ENCODE measurements around the gene PSMB1. TPM values are rescaled to one million over a fixed set of nuclear protein-coding genes. Genes with fewer than 3 reads are reported as not detected.

The PSMB1 gene
- total RNA-seq, 4 donors from 2014 or later: 227 to 320 (median 275) TPM

DNA sequence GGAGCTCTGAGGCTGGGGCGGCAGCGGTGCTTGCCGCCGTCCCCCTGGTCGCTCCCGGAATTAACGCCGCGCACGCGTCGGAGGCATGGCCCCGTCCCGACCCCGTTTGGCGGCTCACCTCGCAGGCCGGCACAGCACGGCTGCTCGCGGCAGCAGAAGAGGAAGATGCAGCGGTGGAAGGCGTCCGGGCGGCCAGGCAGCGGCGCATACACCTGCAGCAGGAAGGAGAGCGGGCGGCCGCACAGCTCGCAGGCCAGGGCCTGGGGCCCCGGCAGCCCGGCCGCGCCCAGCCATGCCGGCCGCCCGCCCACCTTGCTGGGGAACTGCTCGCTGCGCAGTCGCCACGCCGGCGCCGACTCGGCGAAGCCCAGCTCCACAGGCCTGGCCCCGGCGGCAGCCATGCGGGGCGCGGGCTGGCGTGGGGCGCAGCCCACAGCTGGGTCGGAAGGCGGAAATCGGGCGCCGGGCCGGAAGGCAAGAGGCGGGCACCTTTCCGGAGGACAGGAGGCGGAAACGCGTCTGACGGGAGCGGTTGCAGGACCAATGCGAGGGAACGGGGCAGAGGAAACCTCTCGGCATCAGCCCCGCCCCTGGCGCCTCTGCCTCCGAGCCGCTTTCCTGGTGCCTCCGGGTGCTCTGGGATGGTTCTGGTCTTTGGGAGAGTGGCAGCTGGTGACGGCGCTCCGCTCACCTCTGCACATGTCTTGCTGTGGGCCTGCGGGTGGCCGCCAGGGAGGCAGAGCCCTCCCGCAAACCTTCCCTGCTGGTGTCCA lies 31.3 kb upstream of the PSMB1 start, which contains the start of gene PDCD2:
TSS of gene PDCD2 (minus strand) at position 457 of the 773 bp plus-strand sequence. CDS start at position 401, 56 bp downstream.
- H3K9me3 ChIP-seq: no peaks in the 10 kb centered on the region
- WGBS, 2 donors: 0% methylated on average over 14 to 24 of the region's 81 CpGs
- intact Hi-C loops (cut with DNase I): no loop called here
- peaks cover 10 to 17% of the 10 kb centered on the region in 2 donors for H3K36me3 ChIP-seq
- TF ChIP-seq, protein P1, sequence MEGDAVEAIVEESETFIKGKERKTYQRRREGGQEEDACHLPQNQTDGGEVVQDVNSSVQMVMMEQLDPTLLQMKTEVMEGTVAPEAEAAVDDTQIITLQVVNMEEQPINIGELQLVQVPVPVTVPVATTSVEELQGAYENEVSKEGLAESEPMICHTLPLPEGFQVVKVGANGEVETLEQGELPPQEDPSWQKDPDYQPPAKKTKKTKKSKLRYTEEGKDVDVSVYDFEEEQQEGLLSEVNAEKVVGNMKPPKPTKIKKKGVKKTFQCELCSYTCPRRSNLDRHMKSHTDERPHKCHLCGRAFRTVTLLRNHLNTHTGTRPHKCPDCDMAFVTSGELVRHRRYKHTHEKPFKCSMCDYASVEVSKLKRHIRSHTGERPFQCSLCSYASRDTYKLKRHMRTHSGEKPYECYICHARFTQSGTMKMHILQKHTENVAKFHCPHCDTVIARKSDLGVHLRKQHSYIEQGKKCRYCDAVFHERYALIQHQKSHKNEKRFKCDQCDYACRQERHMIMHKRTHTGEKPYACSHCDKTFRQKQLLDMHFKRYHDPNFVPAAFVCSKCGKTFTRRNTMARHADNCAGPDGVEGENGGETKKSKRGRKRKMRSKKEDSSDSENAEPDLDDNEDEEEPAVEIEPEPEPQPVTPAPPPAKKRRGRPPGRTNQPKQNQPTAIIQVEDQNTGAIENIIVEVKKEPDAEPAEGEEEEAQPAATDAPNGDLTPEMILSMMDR (IDR thresholded peaks at IDR 0.05): peak in 1 of 6 experiments; percentile 1
- TF ChIP-seq POLR2A (IDR thresholded peaks at IDR 0.05): peak in 1 of 2 donors; percentile 80
- H3K4me3 ChIP-seq (replicated peaks in 1 of 3): peak within 1 kb of the TSS; percentile 51 to 95 (median 84)
- peak within 1 kb of the TSS; percentile 54 to 82 (median 66) for H3K27ac ChIP-seq
- no peaks in the 10 kb centered on the region for H3K27me3 ChIP-seq
- peak; percentile 93 to 95 for DNase-seq
- H3K4me1 ChIP-seq: peaks cover 5 to 16% of the 10 kb centered on the region in 2 donors

DNA sequence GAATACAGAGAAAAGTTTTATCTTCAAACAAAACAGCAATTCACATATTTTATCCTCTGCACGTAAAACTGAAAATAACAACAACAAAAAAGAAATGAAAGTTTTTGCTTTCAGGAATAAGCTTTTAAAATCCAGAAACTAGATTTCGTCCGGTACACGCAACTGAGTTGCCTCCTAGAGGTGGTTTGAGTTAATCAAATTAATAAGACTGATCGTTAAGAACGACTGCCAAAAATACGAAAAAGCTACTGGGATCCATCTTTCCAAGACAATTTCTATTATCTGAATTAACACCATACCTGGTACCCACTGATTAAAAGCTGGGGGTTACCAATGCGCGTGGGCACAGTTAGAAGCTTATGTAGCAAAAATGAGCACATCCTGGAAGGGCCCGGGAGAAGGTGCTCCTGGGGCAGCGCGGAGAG lies 30.7 kb upstream of the PSMB1 start:
- intact Hi-C loops (cut with DNase I): no loop called here
- no peak for DNase-seq
- H3K4me1 ChIP-seq: peaks cover 5 to 16% of the 10 kb centered on the region in 2 donors

DNA sequence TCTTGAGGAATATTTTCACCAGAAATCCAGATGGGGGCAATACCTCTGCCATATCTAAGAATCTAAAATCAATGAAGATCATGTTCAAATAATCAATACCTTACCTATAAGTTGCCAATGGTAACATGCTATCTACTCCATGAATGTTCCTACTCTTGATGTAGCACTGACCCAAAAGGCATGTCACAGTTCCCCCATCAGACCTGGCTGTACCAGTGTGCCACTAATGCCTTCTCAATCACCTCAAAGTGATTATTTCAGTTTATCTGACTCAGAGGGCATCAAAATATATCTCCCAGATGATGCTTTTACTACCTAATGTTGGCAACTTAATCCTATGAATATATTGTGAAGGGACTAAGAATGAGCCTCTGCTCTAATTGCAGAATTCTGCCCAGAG lies 25.8 kb upstream of the PSMB1 start:
- Histone ChIP-seq H3K4me1 (peaks cover 5 to 8% of the 10 kb centered on the region in 2 donors), H3K27me3 (no peaks in the 10 kb centered on the region), H3K27ac (no peak overlapping the region), H3K36me3 (peaks cover 11 to 33% of the 10 kb centered on the region in 2 donors), H3K9me3 (no peaks in the 10 kb centered on the region), H3K4me3 (replicated peaks in 1 of 3) (no peak overlapping the region)
- DNase-seq: no peak
- no peak for TF ChIP-seq POLR2A (IDR thresholded peaks at IDR 0.05)
- TF ChIP-seq, protein P1 (IDR thresholded peaks at IDR 0.05): no peak
- intact Hi-C loops (cut with DNase I): no loop called here

More for the DNA sequence above, 30.7 kb upstream of the PSMB1 start:
- TF ChIP-seq POLR2A (IDR thresholded peaks at IDR 0.05): no peak
- TF ChIP-seq, protein P1 (IDR thresholded peaks at IDR 0.05): peak in 1 of 6 experiments; percentile 7
- Histone ChIP-seq H3K9me3 (no peaks in the 10 kb centered on the region), H3K27me3 (no peaks in the 10 kb centered on the region), H3K27ac (peak overlapping the region; percentile 22 to 82 (median 54)), H3K36me3 (peaks cover 10 to 21% of the 10 kb centered on the region in 2 donors), H3K4me3 (replicated peaks in 1 of 3) (peak overlapping the region; percentile 51 to 95 (median 84))
- 2 to 3% methylated on average over 11 to 12 of the region's 12 CpGs for WGBS, 2 donors

DNA sequence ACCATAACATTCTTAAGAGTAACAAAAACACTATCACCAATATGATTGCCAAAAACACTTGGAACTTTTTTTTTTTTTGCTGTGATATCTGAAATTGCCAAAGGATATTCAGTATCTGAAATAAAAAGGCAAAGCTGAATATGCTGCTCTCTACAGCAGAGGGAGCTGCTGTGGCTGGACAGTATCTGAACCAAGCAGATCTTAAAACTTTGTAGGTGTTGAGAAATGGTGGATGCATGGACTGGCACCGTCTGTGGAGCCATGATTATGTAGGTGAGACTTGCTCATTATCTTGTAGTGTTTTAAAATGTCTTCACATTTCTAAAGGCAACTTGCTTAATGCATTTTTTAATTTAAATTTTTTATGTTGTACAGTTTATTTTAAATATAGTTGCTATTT lies 22.1 kb upstream of the PSMB1 start:
- 90 to 91% methylated on average over 1 of the region's 1 CpG for WGBS, 2 donors
- Histone ChIP-seq H3K4me1 (no peaks in the 10 kb centered on the region), H3K27me3 (no peaks in the 10 kb centered on the region), H3K36me3 (peaks cover 27 to 48% of the 10 kb centered on the region in 2 donors), H3K4me3 (replicated peaks in 1 of 3) (no peak overlapping the region), H3K9me3 (no peaks in the 10 kb centered on the region), H3K27ac (no peak overlapping the region)
- no peak for DNase-seq
- TF ChIP-seq, protein P1 (IDR thresholded peaks at IDR 0.05): no peak
- TF ChIP-seq POLR2A (IDR thresholded peaks at IDR 0.05): no peak
- intact Hi-C loops (cut with DNase I): no loop called here
